GM12873 (cell line): ENCODE measurements around the gene IL1RAP.

Experiments
- TF ChIP-seq, protein P1 (sequence below): IDR thresholded peaks from 2 replicates; pipeline ENCODE4 v1.5.1; 2012; ENCODE audit warnings: low read depth, mild to moderate bottlenecking, moderate library complexity, low read length, control low read depth; ENCODE audit not compliant: insufficient read depth; ENCODE audit errors: missing control alignments

Gene IL1RAP, protein sequence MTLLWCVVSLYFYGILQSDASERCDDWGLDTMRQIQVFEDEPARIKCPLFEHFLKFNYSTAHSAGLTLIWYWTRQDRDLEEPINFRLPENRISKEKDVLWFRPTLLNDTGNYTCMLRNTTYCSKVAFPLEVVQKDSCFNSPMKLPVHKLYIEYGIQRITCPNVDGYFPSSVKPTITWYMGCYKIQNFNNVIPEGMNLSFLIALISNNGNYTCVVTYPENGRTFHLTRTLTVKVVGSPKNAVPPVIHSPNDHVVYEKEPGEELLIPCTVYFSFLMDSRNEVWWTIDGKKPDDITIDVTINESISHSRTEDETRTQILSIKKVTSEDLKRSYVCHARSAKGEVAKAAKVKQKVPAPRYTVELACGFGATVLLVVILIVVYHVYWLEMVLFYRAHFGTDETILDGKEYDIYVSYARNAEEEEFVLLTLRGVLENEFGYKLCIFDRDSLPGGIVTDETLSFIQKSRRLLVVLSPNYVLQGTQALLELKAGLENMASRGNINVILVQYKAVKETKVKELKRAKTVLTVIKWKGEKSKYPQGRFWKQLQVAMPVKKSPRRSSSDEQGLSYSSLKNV

DNA sequence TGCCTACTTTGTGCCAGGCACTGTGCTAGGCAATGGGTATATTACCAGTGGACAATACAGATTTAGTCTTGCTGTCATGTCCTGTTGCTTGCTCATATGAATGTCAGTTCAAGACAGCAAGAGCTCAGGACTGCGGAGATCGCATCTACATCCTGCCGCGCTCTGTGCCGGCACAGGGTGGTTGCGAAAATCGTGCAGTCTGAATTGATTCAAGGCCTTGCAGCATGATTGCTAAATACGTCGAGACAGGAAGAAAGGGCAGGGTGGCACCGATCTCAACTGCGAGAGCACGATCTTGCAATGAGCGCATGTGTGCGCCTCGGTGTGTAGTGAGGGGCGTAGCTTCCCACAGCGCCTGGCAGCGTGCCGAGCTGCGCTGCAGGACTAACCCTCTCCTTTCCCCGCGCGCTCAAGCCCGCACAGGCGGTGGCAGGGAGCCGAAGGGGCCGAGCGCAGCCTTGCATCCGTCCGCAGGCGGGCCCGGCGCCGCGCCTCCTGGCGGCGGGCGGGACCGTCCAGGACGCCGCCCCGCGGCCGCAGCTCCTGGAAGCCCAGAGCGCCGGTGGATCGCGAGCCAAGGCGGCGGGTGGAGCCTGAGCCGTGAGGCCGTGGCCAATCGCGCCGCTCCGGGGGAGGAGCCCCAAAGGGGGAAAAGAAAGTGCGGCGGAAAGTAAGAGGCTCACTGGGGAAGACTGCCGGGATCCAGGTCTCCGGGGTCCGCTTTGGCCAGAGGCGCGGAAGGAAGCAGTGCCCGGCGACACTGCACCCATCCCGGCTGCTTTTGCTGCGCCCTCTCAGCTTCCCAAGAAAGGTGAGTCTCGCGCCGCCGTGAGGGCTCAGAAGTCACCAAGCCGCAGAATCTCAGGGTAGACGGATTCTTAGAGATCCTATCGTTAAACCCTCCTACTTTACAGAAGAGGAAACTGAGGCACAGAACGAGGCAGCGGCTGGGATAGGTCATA lies at the start of gene IL1RAP:
Gene IL1RAP, plus strand, starts transcription at position 677 of the 962 bp plus-strand sequence. CDS start 50,205 bp downstream, outside the sequence.
- TF ChIP-seq, protein P1, sequence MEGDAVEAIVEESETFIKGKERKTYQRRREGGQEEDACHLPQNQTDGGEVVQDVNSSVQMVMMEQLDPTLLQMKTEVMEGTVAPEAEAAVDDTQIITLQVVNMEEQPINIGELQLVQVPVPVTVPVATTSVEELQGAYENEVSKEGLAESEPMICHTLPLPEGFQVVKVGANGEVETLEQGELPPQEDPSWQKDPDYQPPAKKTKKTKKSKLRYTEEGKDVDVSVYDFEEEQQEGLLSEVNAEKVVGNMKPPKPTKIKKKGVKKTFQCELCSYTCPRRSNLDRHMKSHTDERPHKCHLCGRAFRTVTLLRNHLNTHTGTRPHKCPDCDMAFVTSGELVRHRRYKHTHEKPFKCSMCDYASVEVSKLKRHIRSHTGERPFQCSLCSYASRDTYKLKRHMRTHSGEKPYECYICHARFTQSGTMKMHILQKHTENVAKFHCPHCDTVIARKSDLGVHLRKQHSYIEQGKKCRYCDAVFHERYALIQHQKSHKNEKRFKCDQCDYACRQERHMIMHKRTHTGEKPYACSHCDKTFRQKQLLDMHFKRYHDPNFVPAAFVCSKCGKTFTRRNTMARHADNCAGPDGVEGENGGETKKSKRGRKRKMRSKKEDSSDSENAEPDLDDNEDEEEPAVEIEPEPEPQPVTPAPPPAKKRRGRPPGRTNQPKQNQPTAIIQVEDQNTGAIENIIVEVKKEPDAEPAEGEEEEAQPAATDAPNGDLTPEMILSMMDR = peak; percentile 49

DNA sequence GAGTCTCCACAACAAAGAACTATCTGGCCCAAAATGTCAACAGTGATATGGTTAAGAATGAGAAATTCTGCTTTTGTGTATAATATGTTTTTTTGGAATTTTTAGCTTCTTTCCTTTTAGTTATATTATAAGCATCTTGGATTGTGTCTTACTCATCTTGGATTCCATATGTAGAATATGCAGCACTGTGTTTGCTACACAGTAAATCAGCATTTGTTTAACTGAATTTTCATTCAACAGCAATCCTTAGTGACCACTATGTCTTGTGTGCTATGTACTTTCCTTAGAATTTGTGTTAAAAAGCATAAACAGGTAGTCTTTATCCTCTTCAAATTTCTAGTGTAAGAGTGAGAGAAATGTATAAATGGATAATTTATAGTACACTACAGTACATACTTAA lies 46.0 kb upstream of the IL1RAP start:
- TF ChIP-seq, protein P1 = no peak

DNA sequence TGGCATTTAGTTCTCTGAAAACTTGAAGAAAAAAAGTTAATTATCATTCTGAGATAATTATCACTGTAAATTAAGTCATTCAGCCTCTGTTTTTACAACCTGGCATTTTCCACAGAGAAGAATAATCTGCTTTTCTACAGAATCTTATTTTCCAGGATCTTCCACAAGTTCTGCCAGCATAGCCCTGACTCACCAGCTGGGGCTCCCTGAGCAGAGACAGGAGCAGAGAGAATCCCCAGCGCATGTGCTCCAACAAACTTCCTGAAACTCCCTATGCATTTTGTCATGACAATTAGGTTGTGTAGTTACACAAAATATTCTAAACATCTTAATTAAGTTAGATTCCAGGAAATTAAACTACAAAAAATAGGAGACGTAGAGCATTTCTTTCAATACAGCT lies 32.1 kb upstream of the IL1RAP start:
- TF ChIP-seq, protein P1 = no peak

DNA sequence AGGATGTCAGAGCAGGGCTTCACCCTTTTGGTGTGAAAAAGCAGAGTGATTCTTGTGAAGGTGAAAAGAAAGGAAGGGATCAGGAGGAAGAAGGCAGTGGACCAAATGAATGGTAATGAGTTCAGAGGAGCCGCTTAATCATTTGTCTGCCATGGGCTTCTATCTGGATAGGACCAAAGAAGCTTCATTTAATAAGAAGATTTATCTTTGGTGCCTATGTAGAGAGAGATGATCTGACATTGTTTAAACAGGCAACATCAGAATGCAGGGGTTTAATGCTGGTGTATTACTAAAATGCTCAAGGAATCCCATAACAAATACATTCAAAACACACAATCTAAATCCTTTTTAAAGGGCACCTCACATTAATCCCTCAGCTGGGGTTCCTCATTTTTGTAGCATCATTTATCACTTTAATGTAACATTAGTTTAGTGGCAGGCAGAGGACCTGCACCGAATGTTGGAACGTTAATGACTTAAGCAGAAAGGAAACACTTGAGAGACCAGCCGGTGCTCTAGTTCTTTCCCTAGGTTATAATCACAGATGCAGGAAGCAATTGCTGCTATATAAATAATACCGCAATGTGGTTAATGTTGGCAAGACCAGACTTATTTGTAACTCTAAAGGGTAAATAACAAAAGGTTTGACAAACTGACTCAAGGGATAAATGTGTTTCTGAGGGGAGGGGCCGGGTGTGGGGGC lies 27.9 kb upstream of the IL1RAP start:
- TF ChIP-seq, protein P1 = no peak

DNA sequence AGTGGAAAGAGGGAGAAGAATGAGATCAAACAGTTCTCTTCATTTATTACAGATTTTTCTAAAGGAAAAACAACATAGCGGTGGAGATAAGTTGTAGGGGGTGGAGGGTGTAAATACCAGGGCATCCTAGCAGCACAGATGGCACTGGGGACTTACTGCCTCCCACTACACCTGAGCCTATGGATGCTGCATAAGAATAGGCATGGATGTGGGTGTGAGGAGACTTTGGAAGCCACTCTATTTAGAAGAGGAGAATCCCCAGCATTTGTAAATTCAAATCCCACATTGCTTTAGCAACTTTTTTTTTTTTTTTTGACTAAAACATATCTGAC lies 27.4 kb upstream of the IL1RAP start:
- TF ChIP-seq, protein P1 = no peak

DNA sequence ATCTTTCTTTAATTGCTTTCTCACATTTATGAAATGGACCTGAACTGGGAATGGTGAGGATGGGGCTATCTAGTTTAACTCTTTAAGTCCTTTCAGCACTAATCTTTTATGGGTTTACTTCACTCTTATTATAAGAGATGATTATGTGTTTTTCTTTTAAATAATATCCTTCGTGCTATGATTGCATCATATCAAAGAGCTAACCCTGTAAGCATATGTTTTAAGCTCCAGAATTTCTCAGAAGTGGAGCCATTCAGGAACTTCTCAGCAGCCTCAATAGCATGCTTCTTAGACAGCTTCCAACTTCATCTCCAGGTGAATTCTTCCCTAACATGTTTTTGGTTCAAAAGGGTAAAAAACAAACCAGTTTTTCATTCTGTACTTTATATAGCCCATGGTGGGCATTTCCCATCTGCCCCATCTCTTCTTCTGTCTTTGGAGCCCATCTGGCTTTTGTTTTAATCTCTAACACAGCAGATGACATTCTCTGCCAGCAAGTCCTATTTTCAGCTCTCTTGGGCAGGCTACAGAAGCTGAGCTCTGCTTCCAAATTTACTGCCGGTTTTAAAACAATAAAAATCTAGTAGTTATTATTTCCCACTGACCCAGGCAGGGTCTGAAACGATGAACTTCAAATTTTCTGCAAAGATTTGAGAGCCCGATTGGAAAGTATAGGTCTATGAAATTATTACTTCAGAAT lies 26.8 kb upstream of the IL1RAP start:
- TF ChIP-seq, protein P1 = no peak
